ENCODE data around the gene TJP1. TPM values are rescaled to one million over a fixed set of nuclear protein-coding genes. Genes with fewer than 3 reads are reported as not detected.

The TJP1 gene
- total RNA-seq, 1 donor from 2014 or later: not detected

- Mint-ChIP-seq H3K9me3 (no peaks in the 10 kb centered on the region), H3K27me3 (peaks cover 2% of the 10 kb centered on the region), H3K4me1 (no peaks in the 10 kb centered on the region), H3K36me3 (ENCODE audit: low read depth) (no peaks in the 10 kb centered on the region), H3K4me3 (no peak overlapping the region), H3K27ac (no peak overlapping the region)
- DNase-seq: no peak
- intact Hi-C loops (cut with micrococcal nuclease): no loop called here
These were observed 133.6 kb downstream of the TJP1 start for GRCh38 chr15:29688506-29689286.

GRCh38 chr15:29687939-29688505 lies 134.2 kb downstream of the TJP1 start:
- H3K9me3 Mint-ChIP-seq: no peaks in the 10 kb centered on the region
- no peaks in the 10 kb centered on the region for H3K36me3 Mint-ChIP-seq (ENCODE audit: low read depth)
- DNase-seq: no peak
- no peak overlapping the region for H3K4me3 Mint-ChIP-seq
- intact Hi-C loops (cut with micrococcal nuclease): no loop called here
- peaks cover 2% of the 10 kb centered on the region for H3K27me3 Mint-ChIP-seq
- H3K27ac Mint-ChIP-seq: no peak overlapping the region
- H3K4me1 Mint-ChIP-seq: no peaks in the 10 kb centered on the region

- Mint-ChIP-seq H3K27ac (no peak overlapping the region), H3K4me3 (no peak overlapping the region), H3K9me3 (no peaks in the 10 kb centered on the region), H3K27me3 (no peaks in the 10 kb centered on the region), H3K36me3 (ENCODE audit: low read depth) (no peaks in the 10 kb centered on the region), H3K4me1 (no peaks in the 10 kb centered on the region)
- intact Hi-C loops (cut with micrococcal nuclease): no loop called here
- no peak for DNase-seq
These were observed 135.0 kb downstream of the TJP1 start for GRCh38 chr15:29687204-29687815.

- Mint-ChIP-seq H3K36me3 (ENCODE audit: low read depth) (no peaks in the 10 kb centered on the region), H3K9me3 (no peaks in the 10 kb centered on the region), H3K27me3 (no peaks in the 10 kb centered on the region), H3K27ac (no peak overlapping the region), H3K4me3 (no peak overlapping the region), H3K4me1 (no peaks in the 10 kb centered on the region)
- no peak for DNase-seq
- intact Hi-C loops (cut with micrococcal nuclease): no loop called here
These were observed 135.6 kb downstream of the TJP1 start for GRCh38 chr15:29686445-29687203.

- H3K36me3 Mint-ChIP-seq (ENCODE audit: low read depth): no peaks in the 10 kb centered on the region
- intact Hi-C loops (cut with micrococcal nuclease): no loop called here
- DNase-seq: no peak
- no peak overlapping the region for H3K27ac Mint-ChIP-seq
- no peaks in the 10 kb centered on the region for H3K27me3 Mint-ChIP-seq
- H3K4me3 Mint-ChIP-seq: no peak overlapping the region
- H3K9me3 Mint-ChIP-seq: no peaks in the 10 kb centered on the region
- no peaks in the 10 kb centered on the region for H3K4me1 Mint-ChIP-seq
These were observed 136.2 kb downstream of the TJP1 start for GRCh38 chr15:29686079-29686425.

- H3K9me3 Mint-ChIP-seq: no peaks in the 10 kb centered on the region
- H3K4me1 Mint-ChIP-seq: no peaks in the 10 kb centered on the region
- intact Hi-C loops (cut with micrococcal nuclease): no loop called here
- no peaks in the 10 kb centered on the region for H3K27me3 Mint-ChIP-seq
- H3K4me3 Mint-ChIP-seq: no peak overlapping the region
- no peak for DNase-seq
- no peak overlapping the region for H3K27ac Mint-ChIP-seq
- H3K36me3 Mint-ChIP-seq (ENCODE audit: low read depth): no peaks in the 10 kb centered on the region
These were observed 136.9 kb downstream of the TJP1 start for GRCh38 chr15:29685156-29686078.

- Mint-ChIP-seq H3K27me3 (no peaks in the 10 kb centered on the region), H3K4me1 (no peaks in the 10 kb centered on the region), H3K36me3 (ENCODE audit: low read depth) (no peaks in the 10 kb centered on the region), H3K4me3 (no peak overlapping the region), H3K9me3 (no peaks in the 10 kb centered on the region), H3K27ac (no peak overlapping the region)
- intact Hi-C loops (cut with micrococcal nuclease): no loop called here
- DNase-seq: no peak
These were observed 139.5 kb downstream of the TJP1 start for GRCh38 chr15:29682781-29683180.

- no peaks in the 10 kb centered on the region for H3K9me3 Mint-ChIP-seq
- intact Hi-C loops (cut with micrococcal nuclease): no loop called here
- H3K4me1 Mint-ChIP-seq: no peaks in the 10 kb centered on the region
- no peak overlapping the region for H3K27ac Mint-ChIP-seq
- no peaks in the 10 kb centered on the region for H3K36me3 Mint-ChIP-seq (ENCODE audit: low read depth)
- no peak overlapping the region for H3K4me3 Mint-ChIP-seq
- no peak for DNase-seq
- H3K27me3 Mint-ChIP-seq: peaks cover 2% of the 10 kb centered on the region
These were observed 139.9 kb downstream of the TJP1 start for GRCh38 chr15:29682361-29682760.

- no peak for DNase-seq
- intact Hi-C loops (cut with micrococcal nuclease): no loop called here
- Mint-ChIP-seq H3K4me3 (no peak overlapping the region), H3K4me1 (no peaks in the 10 kb centered on the region), H3K9me3 (no peaks in the 10 kb centered on the region), H3K27ac (no peak overlapping the region), H3K27me3 (peaks cover 6% of the 10 kb centered on the region), H3K36me3 (ENCODE audit: low read depth) (no peaks in the 10 kb centered on the region)
These were observed 140.3 kb downstream of the TJP1 start for GRCh38 chr15:29681946-29682345.

- H3K9me3 Mint-ChIP-seq: no peaks in the 10 kb centered on the region
- no peak overlapping the region for H3K4me3 Mint-ChIP-seq
- H3K27ac Mint-ChIP-seq: no peak overlapping the region
- H3K27me3 Mint-ChIP-seq: peaks cover 10% of the 10 kb centered on the region
- no peaks in the 10 kb centered on the region for H3K4me1 Mint-ChIP-seq
- H3K36me3 Mint-ChIP-seq (ENCODE audit: low read depth): no peaks in the 10 kb centered on the region
- intact Hi-C loops (cut with micrococcal nuclease): no loop called here
- no peak for DNase-seq
These were observed 141.0 kb downstream of the TJP1 start for GRCh38 chr15:29681166-29681845.

- DNase-seq: no peak
- H3K36me3 Mint-ChIP-seq (ENCODE audit: low read depth): no peaks in the 10 kb centered on the region
- peaks cover 11% of the 10 kb centered on the region for H3K27me3 Mint-ChIP-seq
- intact Hi-C loops (cut with micrococcal nuclease): no loop called here
- no peaks in the 10 kb centered on the region for H3K4me1 Mint-ChIP-seq
- no peaks in the 10 kb centered on the region for H3K9me3 Mint-ChIP-seq
- no peak overlapping the region for H3K4me3 Mint-ChIP-seq
- no peak overlapping the region for H3K27ac Mint-ChIP-seq
These were observed 141.7 kb downstream of the TJP1 start for GRCh38 chr15:29680465-29681165.

- no peak overlapping the region for H3K27ac Mint-ChIP-seq
- H3K9me3 Mint-ChIP-seq: no peaks in the 10 kb centered on the region
These were observed 143.7 kb downstream of the TJP1 start for GRCh38 chr15:29678504-29679034.

More at GRCh38 chr15:29678504-29679034, 143.7 kb downstream of the TJP1 start:
- Mint-ChIP-seq H3K27me3 (peaks cover 17% of the 10 kb centered on the region), H3K4me3 (no peak overlapping the region), H3K4me1 (no peaks in the 10 kb centered on the region), H3K36me3 (ENCODE audit: low read depth) (no peaks in the 10 kb centered on the region)
- DNase-seq: no peak
- intact Hi-C loops (cut with micrococcal nuclease): no loop called here
